Prostate gland (tissue), 2 donors: Measurements from ENCODE around the gene CASD1.

Experiments used
- POLR2A ChIP-seq: fragments of 450-650 bp; IDR thresholded peaks from one replicate; pipeline ENCODE4 v1.6.1; 2016; ENCODE audit warnings: antibody characterized with exemption, mild to moderate bottlenecking
- POLR2AphosphoS5 ChIP-seq: sonication (generic); formaldehyde crosslinking; IDR thresholded peaks from one replicate; pipeline ENCODE4 v1.6.1; 2017; ENCODE audit warnings: antibody characterized with exemption
- TF ChIP-seq, protein P1 (sequence below), 4 experiments: fragments of 200-600 bp in 2 of 4; fragments of 450-650 bp in 2 of 4; sonication (generic) in 2 of 4; IDR thresholded peaks; 1 replicate in 3 of 4; 2 replicates in 1 of 4; pipeline ENCODE4 v1.5.1; 2016 to 2019; ENCODE audit warnings: antibody characterized with exemption in 4 of 4, mild to moderate bottlenecking in 2 of 4, moderate library complexity in 2 of 4

GRCh38 chr7:94483843-94484242 lies 25.8 kb upstream of the CASD1 start:
- no peak for TF ChIP-seq POLR2A
- TF ChIP-seq, protein P1, sequence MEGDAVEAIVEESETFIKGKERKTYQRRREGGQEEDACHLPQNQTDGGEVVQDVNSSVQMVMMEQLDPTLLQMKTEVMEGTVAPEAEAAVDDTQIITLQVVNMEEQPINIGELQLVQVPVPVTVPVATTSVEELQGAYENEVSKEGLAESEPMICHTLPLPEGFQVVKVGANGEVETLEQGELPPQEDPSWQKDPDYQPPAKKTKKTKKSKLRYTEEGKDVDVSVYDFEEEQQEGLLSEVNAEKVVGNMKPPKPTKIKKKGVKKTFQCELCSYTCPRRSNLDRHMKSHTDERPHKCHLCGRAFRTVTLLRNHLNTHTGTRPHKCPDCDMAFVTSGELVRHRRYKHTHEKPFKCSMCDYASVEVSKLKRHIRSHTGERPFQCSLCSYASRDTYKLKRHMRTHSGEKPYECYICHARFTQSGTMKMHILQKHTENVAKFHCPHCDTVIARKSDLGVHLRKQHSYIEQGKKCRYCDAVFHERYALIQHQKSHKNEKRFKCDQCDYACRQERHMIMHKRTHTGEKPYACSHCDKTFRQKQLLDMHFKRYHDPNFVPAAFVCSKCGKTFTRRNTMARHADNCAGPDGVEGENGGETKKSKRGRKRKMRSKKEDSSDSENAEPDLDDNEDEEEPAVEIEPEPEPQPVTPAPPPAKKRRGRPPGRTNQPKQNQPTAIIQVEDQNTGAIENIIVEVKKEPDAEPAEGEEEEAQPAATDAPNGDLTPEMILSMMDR (IDR thresholded peaks at IDR 0.05), result no peak
- no peak for TF ChIP-seq POLR2AphosphoS5
